ENCODE data around the gene KLHL33. TPM values are rescaled to one million over a fixed set of nuclear protein-coding genes. Genes with fewer than 3 reads are reported as not detected.
A peak's percentile ranks its signal among the peaks of the same experiment; 100 is the strongest.

KLHL33 gene
- total and polyA plus RNA-seq, 2 donors from 2014 or later: 0.24 to 0.72 TPM

GRCh38 chr14:20412411-20412810 lies 23.6 kb downstream of the KLHL33 start:
- TF ChIP-seq CTCF (IDR thresholded peaks at IDR 0.05; ENCODE audit: borderline replicate concordance, extremely low read depth, insufficient read depth): no peak
- peak overlapping the region in 1 of 2 donors; percentile 99 for H3K27ac ChIP-seq (ENCODE audit: low read depth in 2 of 2, low read length in 2 of 2)
- DNase-seq (peak in 2 of 5 donors; percentile 19 to 22), FAIRE-seq (no peak)
- peak overlapping the region; percentile 70 to 98 (median 98) for H3K4me3 ChIP-seq (ENCODE audit: low read length in 3 of 3)
- intact Hi-C loops (cut with DNase I): loop anchor here (10.0 kb wide), 1 partner anchor 192 kb away; no protein-coding TSS in a partner anchor
- peaks cover 0 to 9% (median 6%) of the 10 kb centered on the region in 3 donors for H3K36me3 ChIP-seq (ENCODE audit: control insufficient read depth in 2 of 3, insufficient read depth in 3 of 3, low read length in 3 of 3)
- H3K9ac ChIP-seq (ENCODE audit: low read length in 3 of 3): peak overlapping the region in 2 of 3 donors; percentile 57 to 96
- H3K9me3 ChIP-seq (ENCODE audit: control insufficient read depth in 2 of 3, insufficient read depth in 1 of 3, low read length in 3 of 3): no peaks in the 10 kb centered on the region
- peaks cover 0 to 9% (median 3%) of the 10 kb centered on the region in 3 donors for H3K4me1 ChIP-seq (ENCODE audit: control insufficient read depth in 2 of 3, insufficient read depth in 2 of 3, low read depth in 1 of 3, low read length in 3 of 3)
- H3K27me3 ChIP-seq (ENCODE audit: control insufficient read depth, insufficient read depth, low read length): no peaks in the 10 kb centered on the region

- no peaks in the 10 kb centered on the region for H3K27me3 ChIP-seq (ENCODE audit: control insufficient read depth, insufficient read depth, low read length)
- no peak overlapping the region for H3K27ac ChIP-seq (ENCODE audit: low read depth in 2 of 2, low read length in 2 of 2)
- no peak for DNase-seq
- intact Hi-C loops (cut with DNase I): no loop called here
- peaks cover 0 to 25% (median 23%) of the 10 kb centered on the region in 3 donors for H3K36me3 ChIP-seq (ENCODE audit: control insufficient read depth in 2 of 3, insufficient read depth in 3 of 3, low read length in 3 of 3)
- no peak for FAIRE-seq
- no peak overlapping the region for H3K4me3 ChIP-seq (ENCODE audit: low read length in 3 of 3)
- TF ChIP-seq CTCF (IDR thresholded peaks at IDR 0.05; ENCODE audit: borderline replicate concordance, extremely low read depth, insufficient read depth): no peak
- no peak overlapping the region for H3K9ac ChIP-seq (ENCODE audit: low read length in 3 of 3)
- no peaks in the 10 kb centered on the region for H3K9me3 ChIP-seq (ENCODE audit: control insufficient read depth in 2 of 3, insufficient read depth in 1 of 3, low read length in 3 of 3)
- H3K4me1 ChIP-seq (ENCODE audit: control insufficient read depth in 2 of 3, insufficient read depth in 2 of 3, low read depth in 1 of 3, low read length in 3 of 3): peaks cover 0 to 6% (median 3%) of the 10 kb centered on the region in 3 donors
Measured at GRCh38 chr14:20409226-20409625, 26.7 kb downstream of the KLHL33 start.

GRCh38 chr14:20403521-20403920 lies 32.4 kb downstream of the KLHL33 start:
- Histone ChIP-seq H3K27ac (ENCODE audit: low read depth in 2 of 2, low read length in 2 of 2) (no peak overlapping the region), H3K4me1 (ENCODE audit: control insufficient read depth in 2 of 3, insufficient read depth in 2 of 3, low read depth in 1 of 3, low read length in 3 of 3) (no peaks in the 10 kb centered on the region), H3K27me3 (ENCODE audit: control insufficient read depth, insufficient read depth, low read length) (no peaks in the 10 kb centered on the region), H3K9me3 (ENCODE audit: control insufficient read depth in 2 of 3, insufficient read depth in 1 of 3, low read length in 3 of 3) (no peaks in the 10 kb centered on the region), H3K9ac (ENCODE audit: low read length in 3 of 3) (no peak overlapping the region), H3K4me3 (ENCODE audit: low read length in 3 of 3) (no peak overlapping the region), H3K36me3 (ENCODE audit: control insufficient read depth in 2 of 3, insufficient read depth in 3 of 3, low read length in 3 of 3) (peaks cover 2 to 40% (median 38%) of the 10 kb centered on the region in 3 donors)
- intact Hi-C loops (cut with DNase I): no loop called here
- TF ChIP-seq CTCF (IDR thresholded peaks at IDR 0.05; ENCODE audit: borderline replicate concordance, extremely low read depth, insufficient read depth): no peak
- FAIRE-seq: no peak
- DNase-seq: no peak

Data from kidney (tissue), 14 donors.